Measurements from ENCODE around the gene FLNB.

Gene FLNB

DNA sequence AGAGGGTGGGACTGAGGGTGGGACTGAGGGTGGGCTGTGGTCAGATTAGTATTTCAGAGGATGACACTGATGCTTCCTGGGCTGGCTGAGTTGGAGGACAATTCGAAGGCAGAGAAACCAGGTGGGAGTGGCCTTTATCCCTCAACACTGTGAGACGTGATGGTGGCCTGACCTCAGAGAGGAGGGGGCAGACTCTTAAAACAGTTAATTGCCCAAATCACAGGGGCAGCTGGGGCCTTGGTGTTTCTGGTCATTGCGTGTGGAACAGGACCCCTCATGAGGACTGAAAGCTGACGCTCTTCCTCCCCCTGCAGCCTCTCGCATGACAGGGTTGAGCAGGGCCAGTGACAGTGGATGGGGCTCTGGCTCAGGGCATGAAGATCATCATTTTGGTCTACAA lies 183.8 kb downstream of the FLNB start:
- TF ChIP-seq NFIC (IDR thresholded peaks at IDR 0.05) (no peak), EP300 (IDR thresholded peaks at IDR 0.05; ENCODE audit: borderline replicate concordance) (no peak), FOXM1 (IDR thresholded peaks at IDR 0.05; ENCODE audit: borderline replicate concordance, low read depth) (no peak), YY1 (IDR thresholded peaks at IDR 0.05; ENCODE audit: low read depth) (no peak), EGR1 (IDR thresholded peaks at IDR 0.05) (no peak), TCF12 (IDR thresholded peaks at IDR 0.05; ENCODE audit: low read depth) (no peak)

DNA sequence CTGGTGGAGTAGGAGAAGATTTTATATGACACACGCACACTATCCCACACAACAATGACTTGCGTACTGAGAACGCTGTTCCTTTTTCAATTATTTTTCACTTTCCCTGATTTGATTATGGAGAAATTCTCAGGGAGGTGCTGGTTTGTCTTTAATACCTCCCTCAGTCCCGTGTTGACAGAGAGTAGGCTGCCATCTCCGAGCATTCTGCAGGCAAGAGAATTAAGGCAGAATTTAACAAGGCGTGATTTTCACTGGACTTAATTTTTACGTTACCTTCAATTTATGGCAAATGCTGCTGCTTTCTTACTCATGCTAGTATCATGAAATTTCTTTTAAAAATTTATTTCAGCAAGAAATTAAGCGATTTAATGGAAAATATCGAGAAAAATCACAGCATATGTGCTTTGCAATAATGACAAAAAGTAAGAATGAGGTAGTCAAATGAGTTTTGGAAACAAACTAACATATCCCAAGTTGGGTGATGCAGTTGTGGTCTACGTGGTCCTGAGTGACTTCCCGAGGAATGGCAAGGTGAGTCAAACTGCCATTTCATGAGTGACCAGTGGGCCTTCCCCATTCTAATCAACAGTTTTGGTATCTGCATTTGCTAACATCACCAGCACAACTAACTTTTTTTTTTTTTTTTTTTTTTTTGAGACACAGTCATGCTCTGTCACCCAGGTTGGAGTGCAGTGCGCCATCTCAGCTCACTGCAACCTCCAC lies 185.6 kb downstream of the FLNB start:
- TF ChIP-seq, protein P1, sequence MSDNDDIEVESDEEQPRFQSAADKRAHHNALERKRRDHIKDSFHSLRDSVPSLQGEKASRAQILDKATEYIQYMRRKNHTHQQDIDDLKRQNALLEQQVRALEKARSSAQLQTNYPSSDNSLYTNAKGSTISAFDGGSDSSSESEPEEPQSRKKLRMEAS (IDR thresholded peaks at IDR 0.05) = no peak
- TF ChIP-seq CREB1 (IDR thresholded peaks at IDR 0.05; ENCODE audit: low read depth) (no peak), EP300 (IDR thresholded peaks at IDR 0.05; ENCODE audit: borderline replicate concordance) (no peak), TEAD4 (IDR thresholded peaks at IDR 0.05) (no peak), CEBPB (IDR thresholded peaks at IDR 0.05) (no peak)

DNA sequence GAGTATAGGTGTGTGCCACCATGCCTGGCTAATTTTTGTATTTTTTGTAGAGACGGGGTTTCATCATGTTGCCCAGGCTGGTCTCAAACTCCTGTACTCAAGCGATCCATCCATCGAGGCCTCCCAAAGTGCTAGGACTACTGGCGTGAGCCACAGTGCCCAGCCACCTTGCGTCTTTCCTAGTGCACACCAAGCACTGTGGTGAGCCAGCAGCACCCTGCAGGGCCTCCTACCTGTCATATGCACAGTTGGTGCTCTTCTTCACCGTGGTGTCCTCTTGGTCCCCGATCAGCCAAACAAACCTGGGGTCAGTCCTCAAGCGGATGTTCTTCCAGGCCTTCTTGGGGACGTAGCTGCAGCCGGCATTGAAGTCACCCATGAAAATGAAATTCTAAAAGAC lies 189.4 kb downstream of the FLNB start:
- TF ChIP-seq FOXM1 (IDR thresholded peaks at IDR 0.05; ENCODE audit: borderline replicate concordance, low read depth) = no peak
- TF ChIP-seq, protein P2, sequence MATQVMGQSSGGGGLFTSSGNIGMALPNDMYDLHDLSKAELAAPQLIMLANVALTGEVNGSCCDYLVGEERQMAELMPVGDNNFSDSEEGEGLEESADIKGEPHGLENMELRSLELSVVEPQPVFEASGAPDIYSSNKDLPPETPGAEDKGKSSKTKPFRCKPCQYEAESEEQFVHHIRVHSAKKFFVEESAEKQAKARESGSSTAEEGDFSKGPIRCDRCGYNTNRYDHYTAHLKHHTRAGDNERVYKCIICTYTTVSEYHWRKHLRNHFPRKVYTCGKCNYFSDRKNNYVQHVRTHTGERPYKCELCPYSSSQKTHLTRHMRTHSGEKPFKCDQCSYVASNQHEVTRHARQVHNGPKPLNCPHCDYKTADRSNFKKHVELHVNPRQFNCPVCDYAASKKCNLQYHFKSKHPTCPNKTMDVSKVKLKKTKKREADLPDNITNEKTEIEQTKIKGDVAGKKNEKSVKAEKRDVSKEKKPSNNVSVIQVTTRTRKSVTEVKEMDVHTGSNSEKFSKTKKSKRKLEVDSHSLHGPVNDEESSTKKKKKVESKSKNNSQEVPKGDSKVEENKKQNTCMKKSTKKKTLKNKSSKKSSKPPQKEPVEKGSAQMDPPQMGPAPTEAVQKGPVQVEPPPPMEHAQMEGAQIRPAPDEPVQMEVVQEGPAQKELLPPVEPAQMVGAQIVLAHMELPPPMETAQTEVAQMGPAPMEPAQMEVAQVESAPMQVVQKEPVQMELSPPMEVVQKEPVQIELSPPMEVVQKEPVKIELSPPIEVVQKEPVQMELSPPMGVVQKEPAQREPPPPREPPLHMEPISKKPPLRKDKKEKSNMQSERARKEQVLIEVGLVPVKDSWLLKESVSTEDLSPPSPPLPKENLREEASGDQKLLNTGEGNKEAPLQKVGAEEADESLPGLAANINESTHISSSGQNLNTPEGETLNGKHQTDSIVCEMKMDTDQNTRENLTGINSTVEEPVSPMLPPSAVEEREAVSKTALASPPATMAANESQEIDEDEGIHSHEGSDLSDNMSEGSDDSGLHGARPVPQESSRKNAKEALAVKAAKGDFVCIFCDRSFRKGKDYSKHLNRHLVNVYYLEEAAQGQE (IDR thresholded peaks at IDR 0.05; ENCODE audit: low read depth) = no peak
- no peak for TF ChIP-seq EGR1 (IDR thresholded peaks at IDR 0.05)
- TF ChIP-seq TAF1 (IDR thresholded peaks at IDR 0.05; ENCODE audit: low read depth) = no peak

- TF ChIP-seq EP300 (IDR thresholded peaks at IDR 0.05; ENCODE audit: borderline replicate concordance) (no peak), YY1 (IDR thresholded peaks at IDR 0.05; ENCODE audit: low read depth) (no peak), FOXM1 (IDR thresholded peaks at IDR 0.05; ENCODE audit: borderline replicate concordance, low read depth) (no peak), CEBPB (IDR thresholded peaks at IDR 0.05) (no peak), TEAD4 (IDR thresholded peaks at IDR 0.05) (no peak)
- TF ChIP-seq, protein P1 (IDR thresholded peaks at IDR 0.05) = no peak
Observed at GRCh38 chr3:58198362-58198761, 190.1 kb downstream of the FLNB start.

DNA sequence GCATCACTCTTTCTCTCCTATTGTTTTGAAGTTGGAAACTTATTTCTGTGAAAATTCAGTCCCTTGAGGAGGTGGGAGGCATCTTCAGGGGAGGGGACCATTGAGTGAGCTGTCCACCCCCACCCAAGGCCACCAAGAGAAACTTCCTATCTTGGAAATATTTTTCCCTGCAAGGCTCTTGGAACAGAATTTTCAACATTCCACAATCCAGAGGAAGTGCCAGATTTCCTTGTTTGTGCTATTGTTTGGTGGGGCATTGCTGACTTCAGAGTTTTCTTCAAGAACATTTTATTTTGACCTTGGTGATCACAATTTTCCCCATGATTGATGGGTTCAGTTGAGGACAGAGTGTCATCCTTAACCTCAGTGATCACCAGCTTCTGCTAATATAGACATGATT lies 190.6 kb downstream of the FLNB start:
- TF ChIP-seq FOXM1 (IDR thresholded peaks at IDR 0.05; ENCODE audit: borderline replicate concordance, low read depth) (no peak), TAF1 (IDR thresholded peaks at IDR 0.05; ENCODE audit: low read depth) (no peak), CEBPB (IDR thresholded peaks at IDR 0.05) (no peak), CREB1 (IDR thresholded peaks at IDR 0.05; ENCODE audit: low read depth) (no peak), TEAD4 (IDR thresholded peaks at IDR 0.05) (no peak), USF1 (IDR thresholded peaks at IDR 0.05) (no peak), NFIC (IDR thresholded peaks at IDR 0.05) (no peak), RAD21 (IDR thresholded peaks at IDR 0.05; ENCODE audit: low read depth) (no peak), ZBTB7A (IDR thresholded peaks at IDR 0.05; ENCODE audit: low read depth) (no peak), TCF12 (IDR thresholded peaks at IDR 0.05; ENCODE audit: low read depth) (no peak)
- TF ChIP-seq, protein P2 (IDR thresholded peaks at IDR 0.05; ENCODE audit: low read depth) = no peak
- TF ChIP-seq, protein P1 (IDR thresholded peaks at IDR 0.05) = no peak

GRCh38 chr3:58200121-58200709 lies 192.0 kb downstream of the FLNB start:
- TF ChIP-seq ZBTB7A (IDR thresholded peaks at IDR 0.05; ENCODE audit: low read depth) (no peak), FOXM1 (IDR thresholded peaks at IDR 0.05; ENCODE audit: borderline replicate concordance, low read depth) (no peak), EP300 (IDR thresholded peaks at IDR 0.05; ENCODE audit: borderline replicate concordance) (no peak), USF1 (IDR thresholded peaks at IDR 0.05) (0 out of 2 replicates have a peak, but pooled peaks have one; percentile 41)
- TF ChIP-seq, protein P2 (IDR thresholded peaks at IDR 0.05; ENCODE audit: low read depth) = no peak

All from Ishikawa (cell line).